Neuronal stem cell (in vitro differentiated cells): Measurements from ENCODE around the gene TRIM52.
A peak's percentile ranks its signal among the peaks of the same experiment; 100 is the strongest.

ENCODE experiments used
- DNase-seq: peaks from one replicate; pipeline ENCODE4 v3.0.0-alpha.2; 2013; ENCODE audit warnings: low spot score
- H2AFZ ChIP-seq: one replicate; pipeline ENCODE4 v1.6.1; 2013; ENCODE audit warnings: mild to moderate bottlenecking, low read length, inconsistent platforms
- H2AK5ac ChIP-seq: 2 replicates; pipeline ENCODE4 v1.6.1; 2013; ENCODE audit warnings: low read depth, mild to moderate bottlenecking, inconsistent platforms, low read length, moderate library complexity, mixed read lengths
- H2BK120ac ChIP-seq: 2 replicates; pipeline ENCODE4 v1.6.1; 2013; ENCODE audit warnings: low read depth, mild to moderate bottlenecking, inconsistent platforms, low read length, moderate library complexity, mixed read lengths
- H2BK12ac ChIP-seq: one replicate; pipeline ENCODE4 v1.6.1; 2013; ENCODE audit warnings: low read length, inconsistent platforms
- H2BK15ac ChIP-seq: 2 replicates; pipeline ENCODE4 v1.6.1; 2013; ENCODE audit warnings: mild to moderate bottlenecking, low read length, inconsistent platforms, mixed read lengths
- H2BK5ac ChIP-seq: one replicate; pipeline ENCODE4 v1.6.1; 2013; ENCODE audit warnings: inconsistent platforms, mild to moderate bottlenecking, low read length, moderate library complexity
- H3K14ac ChIP-seq: one replicate; pipeline ENCODE4 v1.6.1; 2013; ENCODE audit warnings: low read length, inconsistent platforms
- H3K18ac ChIP-seq: 2 replicates; pipeline ENCODE4 v1.6.1; 2013; ENCODE audit warnings: low read length, inconsistent platforms
- H3K23ac ChIP-seq: 2 replicates; pipeline ENCODE4 v1.6.1; 2013; ENCODE audit warnings: low read depth, mild to moderate bottlenecking, mixed read lengths, low read length, inconsistent platforms; ENCODE audit not compliant: poor library complexity
- H3K27ac ChIP-seq: replicated peaks from 3 replicates; pipeline ENCODE4 v1.5.1; 2013; ENCODE audit warnings: low read length, inconsistent platforms
- H3K27me3 ChIP-seq, 3 experiments: 2 replicates each; pipeline ENCODE4 v1.6.1; 2013; ENCODE audit warnings: low read length in 3 of 3, mild to moderate bottlenecking in 2 of 3, inconsistent platforms in 1 of 3, low read depth in 1 of 3, mixed read lengths in 1 of 3, moderate library complexity in 1 of 3; ENCODE audit not compliant: control insufficient read depth in 3 of 3, insufficient read depth in 3 of 3
- H3K36me3 ChIP-seq, 2 donors: replicated peaks in 1 of 2; 2 replicates each; pipeline ENCODE4 v1.6.1; 2013; ENCODE audit warnings: low read length in 2 of 2; ENCODE audit not compliant: control insufficient read depth in 2 of 2, insufficient read depth in 2 of 2
- H3K4ac ChIP-seq: 2 replicates; pipeline ENCODE4 v1.6.1; 2013; ENCODE audit warnings: inconsistent platforms, mild to moderate bottlenecking, low read length, moderate library complexity
- H3K4me1 ChIP-seq, 2 donors: 1 replicate in 1 of 2; 2 replicates in 1 of 2; pipeline ENCODE4 v1.6.1; 2013; ENCODE audit warnings: low read length in 2 of 2, low read depth in 1 of 2; ENCODE audit not compliant: control insufficient read depth in 2 of 2, insufficient read depth in 1 of 2
- H3K4me2 ChIP-seq: one replicate; pipeline ENCODE4 v1.6.1; 2013; ENCODE audit warnings: mild to moderate bottlenecking, low read length, inconsistent platforms; ENCODE audit not compliant: insufficient read depth, poor library complexity, severe bottlenecking
- H3K4me3 ChIP-seq, 2 donors: 2 replicates each; pipeline ENCODE4 v1.5.1; 2013; ENCODE audit warnings: low read length in 2 of 2, mild to moderate bottlenecking in 2 of 2, inconsistent platforms in 1 of 2, moderate library complexity in 1 of 2
- H3K79me1 ChIP-seq: one replicate; pipeline ENCODE4 v1.6.1; 2013; ENCODE audit warnings: low read depth, mild to moderate bottlenecking, inconsistent platforms, low read length, moderate library complexity
- H3K9ac ChIP-seq: one replicate; pipeline ENCODE4 v1.6.1; 2013; ENCODE audit warnings: mild to moderate bottlenecking, low read depth, low read length, inconsistent platforms; ENCODE audit not compliant: poor library complexity
- H3K9me3 ChIP-seq, 2 donors: replicated peaks in 1 of 2; 2 replicates each; pipeline versions ENCODE3 to v1.6.1; 2013; ENCODE audit warnings: low read length in 2 of 2, mild to moderate bottlenecking in 2 of 2, inconsistent platforms in 1 of 2, low read depth in 1 of 2, mixed read lengths in 1 of 2, moderate library complexity in 1 of 2; ENCODE audit not compliant: control insufficient read depth in 2 of 2, insufficient read depth in 1 of 2
- H4K8ac ChIP-seq: one replicate; pipeline ENCODE4 v1.6.1; 2013; ENCODE audit warnings: low read depth, mild to moderate bottlenecking, inconsistent platforms, low read length, moderate library complexity
- H4K91ac ChIP-seq: one replicate; pipeline ENCODE4 v1.6.1; 2013; ENCODE audit warnings: low read length, low read depth, mild to moderate bottlenecking, inconsistent platforms; ENCODE audit not compliant: poor library complexity
- WGBS, 2 donors: extraction: QIAGEN DNeasy Blood & Tissue Kit; methylation state at CpG; one replicate each; pipeline ENCODE4 v1.1.7; 2013; ENCODE audit warnings: missing lambda C conversion rate in 2 of 2, mixed read lengths in 1 of 2; ENCODE audit not compliant: insufficient read length in 2 of 2, insufficient replicate concordance in 1 of 2; ENCODE audit errors: extremely low coverage in 2 of 2; 5-methylcytosine and 5-hydroxymethylcytosine counted together

The TRIM52 gene

GRCh38 chr5:181258576-181258975, 2.4 kb downstream of the TRIM52 start:
- Histone ChIP-seq H3K14ac (no peak overlapping the region), H2BK15ac (no peak overlapping the region), H3K18ac (no peak overlapping the region), H3K9me3 (no peaks in the 10 kb centered on the region), H4K91ac (no peak overlapping the region), H3K9ac (no peak overlapping the region), H2BK120ac (no peak overlapping the region), H3K23ac (no peak overlapping the region), H3K4me3 (peak overlapping the region in 1 of 2 donors; percentile 82), H3K36me3 (peaks cover 16 to 58% of the 10 kb centered on the region in 2 donors), H3K4ac (no peak overlapping the region), H2BK5ac (no peak overlapping the region), H4K8ac (no peak overlapping the region), H3K4me1 (peaks cover 16 to 18% of the 10 kb centered on the region in 2 donors), H2AFZ (no peak overlapping the region), H3K27me3 (no peaks in the 10 kb centered on the region), H2AK5ac (no peak overlapping the region), H3K27ac (no peak overlapping the region), H2BK12ac (no peak overlapping the region), H3K4me2 (no peak overlapping the region), H3K79me1 (peaks cover 6% of the 10 kb centered on the region)
- DNase-seq, result no peak
- WGBS, 2 donors, result no CpG with 5 or more reads among the region's 3 CpGs

- H3K4me2 ChIP-seq, result no peak overlapping the region
- WGBS, 2 donors, result no CpG with 5 or more reads among the region's 7 CpGs
- no peak overlapping the region for H2AK5ac ChIP-seq
- H2AFZ ChIP-seq, result no peak overlapping the region
- H3K27me3 ChIP-seq, result no peaks in the 10 kb centered on the region
- no peak overlapping the region for H4K8ac ChIP-seq
- H2BK120ac ChIP-seq, result no peak overlapping the region
- no peak overlapping the region for H3K4me3 ChIP-seq
- H3K79me1 ChIP-seq, result peaks cover 3% of the 10 kb centered on the region
- H2BK5ac ChIP-seq, result no peak overlapping the region
- no peak overlapping the region for H3K4ac ChIP-seq
- DNase-seq, result no peak
- no peak overlapping the region for H3K9ac ChIP-seq
- no peak overlapping the region for H3K27ac ChIP-seq
- H3K4me1 ChIP-seq, result peaks cover 13 to 18% of the 10 kb centered on the region in 2 donors
- no peak overlapping the region for H3K18ac ChIP-seq
- H2BK15ac ChIP-seq, result no peak overlapping the region
- no peak overlapping the region for H4K91ac ChIP-seq
- H2BK12ac ChIP-seq, result no peak overlapping the region
- H3K23ac ChIP-seq, result no peak overlapping the region
- peaks cover 21 to 72% of the 10 kb centered on the region in 2 donors for H3K36me3 ChIP-seq
- H3K14ac ChIP-seq, result no peak overlapping the region
- no peaks in the 10 kb centered on the region for H3K9me3 ChIP-seq
These were observed 4.9 kb downstream of the TRIM52 start for GRCh38 chr5:181255836-181256578.

GRCh38 chr5:181255276-181255675, 5.7 kb downstream of the TRIM52 start:
- Histone ChIP-seq H3K18ac (no peak overlapping the region), H2BK5ac (no peak overlapping the region), H3K27me3 (no peaks in the 10 kb centered on the region), H2BK15ac (no peak overlapping the region), H2BK120ac (no peak overlapping the region), H3K23ac (no peak overlapping the region), H3K9ac (no peak overlapping the region), H3K27ac (no peak overlapping the region), H3K79me1 (peaks cover 3% of the 10 kb centered on the region), H3K4me1 (peaks cover 10 to 14% of the 10 kb centered on the region in 2 donors), H2AK5ac (no peak overlapping the region), H4K8ac (no peak overlapping the region), H3K4ac (no peak overlapping the region), H3K4me2 (no peak overlapping the region), H3K9me3 (no peaks in the 10 kb centered on the region), H3K36me3 (peaks cover 21 to 78% of the 10 kb centered on the region in 2 donors), H2BK12ac (no peak overlapping the region), H3K4me3 (no peak overlapping the region), H4K91ac (no peak overlapping the region), H3K14ac (no peak overlapping the region), H2AFZ (no peak overlapping the region)
- WGBS, 2 donors, result no CpG with 5 or more reads among the region's 1 CpG
- DNase-seq, result no peak

GRCh38 chr5:181248277-181248676, 12.7 kb downstream of the TRIM52 start:
- no peak overlapping the region for H2BK120ac ChIP-seq
- H2AFZ ChIP-seq, result no peak overlapping the region
- no peak overlapping the region for H4K8ac ChIP-seq
- H3K27me3 ChIP-seq, result no peaks in the 10 kb centered on the region
- no peak overlapping the region for H3K27ac ChIP-seq
- no peak overlapping the region for H2BK5ac ChIP-seq
- no peak for DNase-seq
- no peak overlapping the region for H2AK5ac ChIP-seq
- no peak overlapping the region for H2BK12ac ChIP-seq
- H3K4me2 ChIP-seq, result peak overlapping the region; percentile 62
- peaks cover 11 to 12% of the 10 kb centered on the region in 2 donors for H3K4me1 ChIP-seq
- peak overlapping the region; percentile 78 to 96 for H3K4me3 ChIP-seq
- no CpG with 5 or more reads among the region's 4 CpGs for WGBS, 2 donors
- H3K14ac ChIP-seq, result no peak overlapping the region
- H2BK15ac ChIP-seq, result no peak overlapping the region
- no peak overlapping the region for H4K91ac ChIP-seq
- H3K79me1 ChIP-seq, result peaks cover 2% of the 10 kb centered on the region
- H3K18ac ChIP-seq, result no peak overlapping the region
- no peaks in the 10 kb centered on the region for H3K9me3 ChIP-seq
- no peak overlapping the region for H3K23ac ChIP-seq
- no peak overlapping the region for H3K4ac ChIP-seq
- peak overlapping the region; percentile 37 for H3K9ac ChIP-seq
- peaks cover 10 to 47% of the 10 kb centered on the region in 2 donors for H3K36me3 ChIP-seq
